ENCODE results near the gene PIK3R2.

DNA sequence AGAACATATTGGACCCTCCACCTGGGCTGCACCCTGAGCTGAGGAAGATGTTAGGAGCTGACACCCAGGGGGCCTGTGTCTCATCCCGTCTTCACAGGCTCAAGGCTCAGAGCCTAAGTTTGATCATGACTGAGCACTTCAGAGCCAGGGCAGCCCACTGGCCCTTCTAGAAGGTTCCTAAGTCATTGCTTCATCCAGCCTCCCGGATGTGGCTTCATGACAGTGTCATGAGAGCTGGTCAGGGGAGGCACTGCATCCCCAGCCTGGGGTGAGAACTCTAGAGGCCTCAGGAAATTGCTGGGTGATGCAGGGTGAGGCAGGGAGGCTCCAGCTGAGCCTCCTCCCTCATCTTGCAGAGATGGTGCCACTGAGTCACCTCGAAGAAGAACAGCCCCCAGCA is 24.9 kb upstream of the PIK3R2 start:
- no peak for TF ChIP-seq POLR2A (IDR thresholded peaks at IDR 0.05)
- TF ChIP-seq, protein P1, sequence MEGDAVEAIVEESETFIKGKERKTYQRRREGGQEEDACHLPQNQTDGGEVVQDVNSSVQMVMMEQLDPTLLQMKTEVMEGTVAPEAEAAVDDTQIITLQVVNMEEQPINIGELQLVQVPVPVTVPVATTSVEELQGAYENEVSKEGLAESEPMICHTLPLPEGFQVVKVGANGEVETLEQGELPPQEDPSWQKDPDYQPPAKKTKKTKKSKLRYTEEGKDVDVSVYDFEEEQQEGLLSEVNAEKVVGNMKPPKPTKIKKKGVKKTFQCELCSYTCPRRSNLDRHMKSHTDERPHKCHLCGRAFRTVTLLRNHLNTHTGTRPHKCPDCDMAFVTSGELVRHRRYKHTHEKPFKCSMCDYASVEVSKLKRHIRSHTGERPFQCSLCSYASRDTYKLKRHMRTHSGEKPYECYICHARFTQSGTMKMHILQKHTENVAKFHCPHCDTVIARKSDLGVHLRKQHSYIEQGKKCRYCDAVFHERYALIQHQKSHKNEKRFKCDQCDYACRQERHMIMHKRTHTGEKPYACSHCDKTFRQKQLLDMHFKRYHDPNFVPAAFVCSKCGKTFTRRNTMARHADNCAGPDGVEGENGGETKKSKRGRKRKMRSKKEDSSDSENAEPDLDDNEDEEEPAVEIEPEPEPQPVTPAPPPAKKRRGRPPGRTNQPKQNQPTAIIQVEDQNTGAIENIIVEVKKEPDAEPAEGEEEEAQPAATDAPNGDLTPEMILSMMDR (IDR thresholded peaks at IDR 0.05): no peak
